Naive B cell (primary cell): ENCODE results near the gene OR4N2. TPM values are rescaled to one million over a fixed set of nuclear protein-coding genes. Genes with fewer than 3 reads are reported as not detected.
"Not testable (repeated sequence)": the region's sequence is repeated elsewhere in the genome, so short reads cannot be mapped to it uniquely, and the experiment has no call there.

ENCODE experiments used
- ATAC-seq, 2 donors: fragments of 150-1000 bp; cut with Tn5 transposase; 2 replicates each; pipeline ENCODE4 v1.10.0; 2021; ENCODE audit warnings: low read depth in 2 of 2, mild to moderate bottlenecking in 2 of 2, moderate library complexity in 2 of 2
- DNase-seq: peaks from one replicate; pipeline ENCODE4 v3.0.0; 2022
- H3K27ac Mint-ChIP-seq, 6 donors: one replicate each; pipeline ENCODE4 v1.8.0; 2020 to 2022; ENCODE audit warnings: mild to moderate bottlenecking in 6 of 6, mixed read lengths in 6 of 6, moderate library complexity in 5 of 6, inconsistent platforms in 2 of 6
- H3K27me3 Mint-ChIP-seq, 3 donors: one replicate each; pipeline ENCODE4 v1.8.0; 2021 to 2022; ENCODE audit warnings: mixed read lengths in 3 of 3, mild to moderate bottlenecking in 1 of 3
- H3K36me3 Mint-ChIP-seq, 2 donors: one replicate each; pipeline ENCODE4 v1.8.0; 2020 to 2022; ENCODE audit warnings: mixed read lengths in 2 of 2, inconsistent platforms in 1 of 2, mild to moderate bottlenecking in 1 of 2
- H3K4me1 Mint-ChIP-seq, 3 donors: one replicate each; pipeline ENCODE4 v1.8.0; 2020 to 2022; ENCODE audit warnings: mixed read lengths in 3 of 3, inconsistent platforms in 1 of 3, mild to moderate bottlenecking in 1 of 3, moderate library complexity in 1 of 3
- H3K4me3 Mint-ChIP-seq, 8 donors: one replicate each; pipeline ENCODE4 v1.8.0; 2020 to 2022; ENCODE audit warnings: mild to moderate bottlenecking in 8 of 8, mixed read lengths in 8 of 8, moderate library complexity in 8 of 8, inconsistent platforms in 2 of 8
- H3K9me3 Mint-ChIP-seq, 7 donors: one replicate each; pipeline ENCODE4 v1.8.0; 2020 to 2022; ENCODE audit warnings: mixed read lengths in 7 of 7, mild to moderate bottlenecking in 5 of 7, inconsistent platforms in 2 of 7, moderate library complexity in 1 of 7
- polyA plus RNA-seq, 6 donors: library from polyadenylated mRNA; unstranded; fragments of 300-500 nt; fragmentation: Illumina TruSeq; gene quantifications; one replicate each; pipeline ENCODE4 v1.2.3, GENCODE V29; 2021; ENCODE audit warnings: low read depth in 6 of 6

Gene OR4N2
- polyA plus RNA-seq, 6 donors from 2014 or later: not detected

GRCh38 chr14:19813171-19813920 is 9.8 kb downstream of the OR4N2 start:
- H3K9me3 Mint-ChIP-seq: peaks cover 0 to 20% (median 4%) of the 10 kb centered on the region in 7 donors
- not testable (repeated sequence) for ATAC-seq, H3K4me1 Mint-ChIP-seq, H3K4me3 Mint-ChIP-seq, H3K27ac Mint-ChIP-seq, H3K36me3 Mint-ChIP-seq, H3K27me3 Mint-ChIP-seq, DNase-seq

GRCh38 chr14:19819879-19820278 is 16.3 kb downstream of the OR4N2 start:
- H3K4me1 Mint-ChIP-seq, ATAC-seq, H3K4me3 Mint-ChIP-seq, DNase-seq, H3K36me3 Mint-ChIP-seq, H3K27me3 Mint-ChIP-seq, H3K27ac Mint-ChIP-seq: not testable (repeated sequence)
- peaks cover 2 to 13% (median 5%) of the 10 kb centered on the region in 7 donors for H3K9me3 Mint-ChIP-seq

- Mint-ChIP-seq H3K9me3 (peaks cover 2 to 13% (median 5%) of the 10 kb centered on the region in 7 donors), H3K27ac (peak overlapping the region in 1 of 6 donors; percentile 16)
- not testable (repeated sequence) for H3K4me1 Mint-ChIP-seq, ATAC-seq, H3K36me3 Mint-ChIP-seq, H3K27me3 Mint-ChIP-seq, DNase-seq, H3K4me3 Mint-ChIP-seq
Measured at GRCh38 chr14:19821016-19821415, 17.4 kb downstream of the OR4N2 start.

GRCh38 chr14:19823178-19823577 is 19.6 kb downstream of the OR4N2 start:
- Mint-ChIP-seq H3K27me3 (no peaks in the 10 kb centered on the region), H3K4me3 (no peak overlapping the region), H3K27ac (no peak overlapping the region), H3K4me1 (no peaks in the 10 kb centered on the region), H3K9me3 (peaks cover 2 to 13% (median 5%) of the 10 kb centered on the region in 7 donors), H3K36me3 (no peaks in the 10 kb centered on the region)
- no peak for ATAC-seq
- DNase-seq: no peak

- no peak for ATAC-seq
- no peaks in the 10 kb centered on the region for H3K36me3 Mint-ChIP-seq
- DNase-seq: no peak
- no peaks in the 10 kb centered on the region for H3K4me1 Mint-ChIP-seq
- no peaks in the 10 kb centered on the region for H3K27me3 Mint-ChIP-seq
- H3K9me3 Mint-ChIP-seq: peaks cover 2 to 13% (median 5%) of the 10 kb centered on the region in 7 donors
- no peak overlapping the region for H3K27ac Mint-ChIP-seq
- H3K4me3 Mint-ChIP-seq: no peak overlapping the region
Measured at GRCh38 chr14:19823765-19824164, 20.2 kb downstream of the OR4N2 start.

GRCh38 chr14:19827626-19828244 is 24.2 kb downstream of the OR4N2 start:
- not testable (repeated sequence) for H3K9me3 Mint-ChIP-seq, H3K27ac Mint-ChIP-seq, DNase-seq, ATAC-seq, H3K4me3 Mint-ChIP-seq, H3K4me1 Mint-ChIP-seq, H3K36me3 Mint-ChIP-seq, H3K27me3 Mint-ChIP-seq

- ATAC-seq: no peak
- no peaks in the 10 kb centered on the region for H3K27me3 Mint-ChIP-seq
- H3K4me1 Mint-ChIP-seq: no peaks in the 10 kb centered on the region
- H3K9me3 Mint-ChIP-seq: peaks cover 0 to 9% (median 0%) of the 10 kb centered on the region in 7 donors
- H3K27ac Mint-ChIP-seq: no peak overlapping the region
- H3K4me3 Mint-ChIP-seq: no peak overlapping the region
- H3K36me3 Mint-ChIP-seq: no peaks in the 10 kb centered on the region
- no peak for DNase-seq
Measured at GRCh38 chr14:19828314-19828713, 24.7 kb downstream of the OR4N2 start.

GRCh38 chr14:19834203-19834848 is 30.8 kb downstream of the OR4N2 start:
- H3K4me1 Mint-ChIP-seq, H3K4me3 Mint-ChIP-seq, ATAC-seq, H3K27ac Mint-ChIP-seq, H3K9me3 Mint-ChIP-seq, H3K27me3 Mint-ChIP-seq, DNase-seq, H3K36me3 Mint-ChIP-seq: not testable (repeated sequence)

- no peaks in the 10 kb centered on the region for H3K27me3 Mint-ChIP-seq
- H3K4me1 Mint-ChIP-seq: no peaks in the 10 kb centered on the region
- no peaks in the 10 kb centered on the region for H3K36me3 Mint-ChIP-seq
- H3K9me3 Mint-ChIP-seq: peaks cover 0 to under 1% (median 0%) of the 10 kb centered on the region in 7 donors
- no peak overlapping the region for H3K4me3 Mint-ChIP-seq
- H3K27ac Mint-ChIP-seq: no peak overlapping the region
- no peak for DNase-seq
- no peak for ATAC-seq
Measured at GRCh38 chr14:19838433-19838832, 34.9 kb downstream of the OR4N2 start.

- no peaks in the 10 kb centered on the region for H3K36me3 Mint-ChIP-seq
- no peaks in the 10 kb centered on the region for H3K4me1 Mint-ChIP-seq
- H3K27me3 Mint-ChIP-seq: no peaks in the 10 kb centered on the region
- no peak overlapping the region for H3K4me3 Mint-ChIP-seq
- H3K9me3 Mint-ChIP-seq: peaks cover 0 to 19% (median 3%) of the 10 kb centered on the region in 7 donors
- DNase-seq: no peak
- H3K27ac Mint-ChIP-seq: no peak overlapping the region
- no peak for ATAC-seq
Measured at GRCh38 chr14:19851365-19851764, 47.8 kb downstream of the OR4N2 start.

GRCh38 chr14:19866061-19866669 is 62.6 kb downstream of the OR4N2 start:
- not testable (repeated sequence) for H3K9me3 Mint-ChIP-seq, H3K4me1 Mint-ChIP-seq, DNase-seq, ATAC-seq, H3K27ac Mint-ChIP-seq, H3K36me3 Mint-ChIP-seq, H3K27me3 Mint-ChIP-seq, H3K4me3 Mint-ChIP-seq

GRCh38 chr14:19873178-19873577 is 69.6 kb downstream of the OR4N2 start:
- DNase-seq (no peak), ATAC-seq (no peak)
- no peaks in the 10 kb centered on the region for H3K36me3 Mint-ChIP-seq
- no peak overlapping the region for H3K4me3 Mint-ChIP-seq
- H3K27ac Mint-ChIP-seq: no peak overlapping the region
- no peaks in the 10 kb centered on the region for H3K4me1 Mint-ChIP-seq
- H3K9me3 Mint-ChIP-seq: no peaks in the 10 kb centered on the region
- H3K27me3 Mint-ChIP-seq: no peaks in the 10 kb centered on the region

- DNase-seq: no peak
- no peaks in the 10 kb centered on the region for H3K4me1 Mint-ChIP-seq
- no peak within 1 kb of the TSS for H3K4me3 Mint-ChIP-seq
- H3K27ac Mint-ChIP-seq: no peak within 1 kb of the TSS
- no peak for ATAC-seq
- H3K36me3 Mint-ChIP-seq: no peaks in the 10 kb centered on the region
- H3K27me3 Mint-ChIP-seq: no peaks in the 10 kb centered on the region
- no peaks in the 10 kb centered on the region for H3K9me3 Mint-ChIP-seq
Measured at GRCh38 chr14:19874842-19875241, 71.3 kb downstream of the OR4N2 start, which contains the start of gene OR4K2. TSS of gene OR4K2 (plus strand) at chr14:19875142. CDS start at chr14:19876268, 1,126 bp downstream.
